Smooth muscle cell (in vitro differentiated cells): ENCODE measurements around the gene APBA2. TPM values are rescaled to one million over a fixed set of nuclear protein-coding genes. Genes with fewer than 3 reads are reported as not detected.
"Not testable (repeated sequence)": the region's sequence is repeated elsewhere in the genome, so short reads cannot be mapped to it uniquely, and the experiment has no call there.

Experiments
- DNase-seq: peaks from one replicate; lab custom pipeline; 2025; ENCODE audit not compliant: unreplicated experiment; lab: John Stamatoyannopoulos, UW
- H2AFZ ChIP-seq: fragments of 200-600 bp; sonication (generic); 2 replicates; pipeline ENCODE4 v1.6.0; 2016; ENCODE audit warnings: antibody characterized with exemption, low read depth, mild to moderate bottlenecking
- H3F3A ChIP-seq: fragments of 200-600 bp; sonication (generic); 2 replicates; pipeline ENCODE4 v1.6.0; 2017; ENCODE audit warnings: antibody characterized with exemption, low read depth
- H3K27ac ChIP-seq: fragments of 200-600 bp; sonication (generic); 2 replicates; pipeline ENCODE4 v1.5.1; 2016; ENCODE audit warnings: low read depth, mild to moderate bottlenecking
- H3K27me3 ChIP-seq: fragments of 200-600 bp; sonication (generic); 2 replicates; pipeline ENCODE4 v1.6.1; 2016; ENCODE audit warnings: low read depth, mild to moderate bottlenecking
- H3K36me3 ChIP-seq: fragments of 200-600 bp; sonication (generic); 2 replicates; pipeline ENCODE4 v1.5.1; 2016; ENCODE audit warnings: low read depth
- H3K4me1 ChIP-seq: fragments of 200-600 bp; sonication (generic); 2 replicates; pipeline ENCODE4 v1.5.1; 2016; ENCODE audit warnings: low read depth
- H3K4me2 ChIP-seq: fragments of 200-600 bp; sonication (generic); 2 replicates; pipeline ENCODE4 v1.6.0; 2016; ENCODE audit warnings: mild to moderate bottlenecking
- H3K4me3 ChIP-seq: fragments of 200-600 bp; sonication (generic); 2 replicates; pipeline ENCODE4 v1.5.1; 2016; ENCODE audit warnings: mild to moderate bottlenecking
- H3K79me2 ChIP-seq: fragments of 200-600 bp; sonication (generic); 2 replicates; pipeline ENCODE4 v1.6.0; 2016; ENCODE audit warnings: low read depth, mild to moderate bottlenecking
- H3K9ac ChIP-seq: fragments of 200-600 bp; sonication (generic); 2 replicates; pipeline ENCODE4 v1.6.0; 2016; ENCODE audit warnings: low read depth
- H3K9me3 ChIP-seq: fragments of 200-600 bp; sonication (generic); replicated peaks from 2 replicates; pipeline ENCODE4 v1.5.1; 2016; ENCODE audit warnings: low read depth
- H4K20me1 ChIP-seq: fragments of 200-600 bp; sonication (generic); 2 replicates; pipeline ENCODE4 v1.6.0; 2016; ENCODE audit warnings: low read depth
- WGBS: methylation state at CpG from one replicate; pipeline ENCODE4 v1.1.7; 2016; ENCODE audit warnings: low lambda C conversion rate; 5-methylcytosine and 5-hydroxymethylcytosine counted together
- polyA plus RNA-seq: library from polyadenylated mRNA; unstranded; fragments of >200 nt; fragmentation: Nextera tagmentation; extraction: Ambion mirVana; gene quantifications from 2 replicates; pipeline ENCODE4 v1.2.1, GENCODE V29; 2016
- total RNA-seq: library from RNA; depleted of rRNA; stranded (reverse); fragments of >200 nt; gene quantifications from 2 replicates; pipeline ENCODE4 v1.2.3, GENCODE V29; 2014
- TF ChIP-seq, protein P1 (sequence below): fragments of 200-600 bp; sonication (generic); IDR thresholded peaks from 2 replicates; pipeline ENCODE4 v1.5.1; 2017; ENCODE audit warnings: borderline replicate concordance, mild to moderate bottlenecking, antibody characterized with exemption; ENCODE audit not compliant: insufficient read depth, poor library complexity, severe bottlenecking

APBA2 gene
- total and polyA plus RNA-seq, 2 experiments from 2014 or later: 10.2 to 14.9 TPM

DNA sequence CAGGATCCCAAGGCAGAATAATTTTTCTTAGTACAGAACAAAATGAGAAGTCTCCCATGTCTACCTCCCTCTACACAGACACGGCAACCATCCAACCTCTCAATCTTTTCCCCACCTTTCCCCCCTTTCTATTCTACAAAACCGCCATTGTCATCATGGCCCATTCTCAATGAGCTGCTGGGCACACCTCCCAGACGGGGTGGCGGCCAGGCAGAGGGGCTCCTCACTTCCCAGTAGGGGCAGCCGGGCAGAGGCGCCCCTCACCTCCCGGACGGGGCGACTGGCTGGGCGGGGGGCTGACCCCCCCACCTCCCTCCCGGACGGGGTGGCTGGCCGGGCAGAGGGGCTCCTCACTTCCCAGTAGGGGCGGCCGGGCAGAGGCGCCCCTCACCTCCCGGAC lies 36.5 kb upstream of the APBA2 start:
- H3F3A ChIP-seq, H4K20me1 ChIP-seq, H3K79me2 ChIP-seq, H3K4me1 ChIP-seq, H2AFZ ChIP-seq, H3K27me3 ChIP-seq, H3K9me3 ChIP-seq, H3K27ac ChIP-seq, H3K4me3 ChIP-seq, DNase-seq, H3K36me3 ChIP-seq, H3K4me2 ChIP-seq, H3K9ac ChIP-seq: not testable (repeated sequence)
- WGBS: 100% methylated on average over 5 of the region's 17 CpGs

DNA sequence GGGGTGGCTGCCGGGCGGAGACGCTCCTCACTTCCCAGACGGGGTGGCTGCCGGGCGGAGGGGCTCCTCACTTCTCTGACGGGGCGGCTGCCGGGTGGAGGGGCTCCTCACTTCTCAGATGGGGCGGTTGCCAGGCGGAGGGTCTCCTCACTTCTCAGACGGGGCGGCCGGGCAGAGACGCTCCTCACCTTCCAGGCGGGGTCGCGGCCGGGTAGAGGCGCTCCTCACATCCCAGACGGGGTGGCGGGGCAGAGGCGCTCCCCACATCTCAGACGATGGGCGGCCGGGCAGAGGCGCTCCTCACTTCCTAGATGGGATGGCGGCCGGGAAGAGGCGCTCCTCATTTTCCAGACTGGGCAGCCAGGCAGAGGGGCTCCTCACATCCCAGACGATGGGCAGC lies 36.0 kb upstream of the APBA2 start:
- H2AFZ ChIP-seq, H3K4me2 ChIP-seq, H3K4me1 ChIP-seq, H3K36me3 ChIP-seq, H3F3A ChIP-seq, H3K79me2 ChIP-seq, H3K9ac ChIP-seq, H4K20me1 ChIP-seq, DNase-seq, H3K4me3 ChIP-seq, H3K27ac ChIP-seq, H3K9me3 ChIP-seq, H3K27me3 ChIP-seq: not testable (repeated sequence)
- WGBS: 99% methylated on average over 12 of the region's 31 CpGs

DNA sequence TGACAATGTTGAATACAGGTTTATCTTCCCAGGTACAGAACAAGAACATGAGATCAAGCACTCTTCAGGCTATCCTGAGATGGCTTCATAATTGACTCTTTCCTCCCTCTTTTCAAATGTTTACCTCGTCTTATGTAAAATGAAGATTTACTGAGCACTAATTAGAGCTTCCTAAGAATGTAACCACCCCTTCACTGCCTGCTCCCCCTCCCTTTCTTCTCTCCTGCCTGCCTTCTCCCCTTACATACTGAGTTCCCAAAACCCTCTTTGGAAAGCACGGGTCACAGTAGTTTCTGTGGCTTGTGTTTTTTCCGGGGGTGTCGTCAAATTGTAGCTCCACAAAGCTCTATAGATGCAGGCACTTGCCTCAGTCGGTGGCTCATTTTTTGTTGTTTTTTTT lies 32.1 kb upstream of the APBA2 start:
- H3K4me2 ChIP-seq, H3K27me3 ChIP-seq, H3K9ac ChIP-seq, H2AFZ ChIP-seq, H3K36me3 ChIP-seq, H3K27ac ChIP-seq, H3K9me3 ChIP-seq, DNase-seq, H4K20me1 ChIP-seq, H3F3A ChIP-seq, H3K79me2 ChIP-seq, H3K4me1 ChIP-seq, H3K4me3 ChIP-seq: not testable (repeated sequence)
- WGBS: 41% methylated on average over 5 of the region's 5 CpGs

DNA sequence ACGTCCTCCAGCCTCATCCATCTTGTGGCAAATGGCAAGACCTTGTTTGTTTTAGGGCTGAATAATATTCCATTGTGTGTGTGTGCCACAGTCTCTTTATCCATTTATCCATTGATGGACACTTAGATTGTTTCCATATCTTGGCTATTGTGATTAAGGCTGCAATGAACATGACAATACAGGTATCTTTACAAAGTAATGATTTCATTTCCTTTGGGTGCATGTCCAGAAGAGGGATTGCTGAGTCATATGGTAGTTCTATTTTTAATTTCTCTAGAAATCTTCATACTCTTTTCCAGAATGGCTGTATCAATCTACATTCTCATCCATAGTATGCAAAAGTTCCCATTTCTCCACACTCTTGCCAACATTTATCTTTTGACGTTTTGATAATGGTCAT lies 31.2 kb upstream of the APBA2 start:
- H3F3A ChIP-seq, H3K79me2 ChIP-seq, H2AFZ ChIP-seq, H3K4me3 ChIP-seq, H3K27ac ChIP-seq, H4K20me1 ChIP-seq, H3K4me2 ChIP-seq, H3K9ac ChIP-seq, DNase-seq, H3K27me3 ChIP-seq, H3K36me3 ChIP-seq, H3K9me3 ChIP-seq, H3K4me1 ChIP-seq: not testable (repeated sequence)
- WGBS: 89% methylated on average over 2 of the region's 2 CpGs

DNA sequence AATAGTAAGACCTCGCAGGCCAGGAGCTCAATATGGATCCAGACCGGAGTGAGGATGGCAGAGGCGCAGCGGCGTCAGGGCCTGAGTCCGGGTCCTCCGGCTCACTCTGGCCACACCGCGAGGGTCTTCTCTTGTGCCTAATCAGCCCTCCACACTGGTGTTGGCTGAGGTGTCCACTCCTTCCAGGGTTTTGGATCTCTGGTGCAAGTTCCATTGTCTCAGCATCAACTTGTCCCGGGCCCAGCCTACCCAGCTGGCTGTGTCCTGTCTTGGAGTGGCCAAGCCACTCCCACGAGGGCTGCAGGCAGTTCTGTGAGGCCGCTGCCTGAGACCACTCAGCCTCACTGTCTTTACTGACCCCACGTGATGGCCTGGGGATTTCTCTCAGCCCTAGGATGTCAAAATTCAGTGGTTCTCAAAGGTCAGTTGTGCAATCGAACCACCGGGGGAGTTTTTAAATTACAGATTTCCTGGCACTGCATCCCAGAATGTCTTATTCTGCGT lies 24.7 kb upstream of the APBA2 start:
- Histone ChIP-seq H3K4me3 (no peak overlapping the region), H3F3A (no peaks in the 10 kb centered on the region), H2AFZ (no peak overlapping the region), H4K20me1 (no peaks in the 10 kb centered on the region), H3K79me2 (no peaks in the 10 kb centered on the region), H3K9me3 (no peaks in the 10 kb centered on the region), H3K36me3 (no peaks in the 10 kb centered on the region), H3K27ac (no peak overlapping the region), H3K27me3 (no peaks in the 10 kb centered on the region), H3K9ac (no peak overlapping the region), H3K4me2 (no peak overlapping the region), H3K4me1 (no peaks in the 10 kb centered on the region)
- TF ChIP-seq, protein P1, sequence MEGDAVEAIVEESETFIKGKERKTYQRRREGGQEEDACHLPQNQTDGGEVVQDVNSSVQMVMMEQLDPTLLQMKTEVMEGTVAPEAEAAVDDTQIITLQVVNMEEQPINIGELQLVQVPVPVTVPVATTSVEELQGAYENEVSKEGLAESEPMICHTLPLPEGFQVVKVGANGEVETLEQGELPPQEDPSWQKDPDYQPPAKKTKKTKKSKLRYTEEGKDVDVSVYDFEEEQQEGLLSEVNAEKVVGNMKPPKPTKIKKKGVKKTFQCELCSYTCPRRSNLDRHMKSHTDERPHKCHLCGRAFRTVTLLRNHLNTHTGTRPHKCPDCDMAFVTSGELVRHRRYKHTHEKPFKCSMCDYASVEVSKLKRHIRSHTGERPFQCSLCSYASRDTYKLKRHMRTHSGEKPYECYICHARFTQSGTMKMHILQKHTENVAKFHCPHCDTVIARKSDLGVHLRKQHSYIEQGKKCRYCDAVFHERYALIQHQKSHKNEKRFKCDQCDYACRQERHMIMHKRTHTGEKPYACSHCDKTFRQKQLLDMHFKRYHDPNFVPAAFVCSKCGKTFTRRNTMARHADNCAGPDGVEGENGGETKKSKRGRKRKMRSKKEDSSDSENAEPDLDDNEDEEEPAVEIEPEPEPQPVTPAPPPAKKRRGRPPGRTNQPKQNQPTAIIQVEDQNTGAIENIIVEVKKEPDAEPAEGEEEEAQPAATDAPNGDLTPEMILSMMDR: no peak
- no peak for DNase-seq
- 89% methylated on average over 16 of the region's 16 CpGs for WGBS

DNA sequence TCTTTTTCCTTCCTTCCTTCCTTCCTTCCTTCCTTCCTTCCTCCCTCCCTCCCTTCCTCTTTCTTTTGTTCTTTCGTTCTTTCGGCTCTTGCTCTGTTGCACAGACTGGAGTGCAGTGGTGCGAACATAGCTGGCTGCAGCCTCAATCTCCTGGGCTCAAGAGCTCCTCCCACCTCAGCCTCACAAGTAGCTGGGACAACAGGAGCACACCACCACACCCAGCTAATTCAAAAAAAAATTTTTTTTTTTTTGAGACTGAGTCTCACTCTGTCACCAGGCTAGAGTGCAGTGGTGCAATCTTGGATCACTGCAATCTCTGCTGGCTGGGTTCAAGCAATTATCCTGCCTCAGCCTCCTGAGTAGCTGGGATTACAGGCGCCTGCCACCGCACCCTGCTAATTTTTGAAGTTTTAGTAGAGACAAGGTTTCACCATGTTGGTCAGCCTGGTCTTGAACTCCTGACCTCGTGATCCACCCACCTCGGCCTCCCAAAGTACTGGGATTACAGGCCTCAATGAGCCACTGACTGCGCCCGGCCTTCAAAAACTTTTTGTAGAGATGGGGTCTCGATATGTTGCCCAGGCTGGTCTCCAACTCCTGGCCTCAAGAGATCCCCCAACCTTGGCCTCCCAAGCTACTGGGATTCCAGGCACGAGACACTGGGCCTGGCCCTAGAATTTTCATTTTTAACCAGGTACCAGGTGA lies 24.0 kb upstream of the APBA2 start:
- H4K20me1 ChIP-seq, H3K9ac ChIP-seq, H3K4me3 ChIP-seq, H3K9me3 ChIP-seq, H3K4me2 ChIP-seq, H3K27ac ChIP-seq, H3K79me2 ChIP-seq, H3F3A ChIP-seq, H2AFZ ChIP-seq, H3K27me3 ChIP-seq, H3K4me1 ChIP-seq, H3K36me3 ChIP-seq, DNase-seq: not testable (repeated sequence)
- WGBS: 93% methylated on average over 11 of the region's 11 CpGs
